ENCODE measurements around the gene CD36.

CD36 gene

GRCh38 chr7:80644054-80644453 lies 5.6 kb downstream of the CD36 start:
- no peak for TF ChIP-seq CTCF (conservative IDR thresholded peaks at IDR 0.05; ENCODE audit: low read depth, low read length)
- Histone ChIP-seq H3K36me3 (ENCODE audit: insufficient read depth) (no peaks in the 10 kb centered on the region), H4K20me1 (ENCODE audit: insufficient read depth) (no peaks in the 10 kb centered on the region), H3K4me2 (no peak overlapping the region), H3K9ac (no peak overlapping the region), H3K4me1 (ENCODE audit: low read depth, poor library complexity, severe bottlenecking) (no peaks in the 10 kb centered on the region), H2AFZ (ENCODE audit: low read depth) (no peak overlapping the region), H3K4me3 (IDR thresholded peaks at IDR 0.05; ENCODE audit: insufficient read depth, low read depth, low read length) (no peak overlapping the region), H3K27ac (no peak overlapping the region), H3K79me2 (ENCODE audit: insufficient read depth, low read depth) (no peaks in the 10 kb centered on the region), H3K27me3 (ENCODE audit: insufficient read depth, low read depth) (no peaks in the 10 kb centered on the region)

GRCh38 chr7:80646083-80646865 lies 7.8 kb downstream of the CD36 start:
- Histone ChIP-seq H3K4me3 (IDR thresholded peaks at IDR 0.05; ENCODE audit: insufficient read depth, low read depth, low read length) (no peak overlapping the region), H3K27ac (no peak overlapping the region), H3K36me3 (ENCODE audit: insufficient read depth) (no peaks in the 10 kb centered on the region), H3K27me3 (ENCODE audit: insufficient read depth, low read depth) (no peaks in the 10 kb centered on the region), H3K4me2 (no peak overlapping the region), H4K20me1 (ENCODE audit: insufficient read depth) (no peaks in the 10 kb centered on the region), H3K4me1 (ENCODE audit: low read depth, poor library complexity, severe bottlenecking) (no peaks in the 10 kb centered on the region), H3K79me2 (ENCODE audit: insufficient read depth, low read depth) (no peaks in the 10 kb centered on the region), H3K9ac (no peak overlapping the region), H2AFZ (ENCODE audit: low read depth) (no peak overlapping the region)
- TF ChIP-seq CTCF (conservative IDR thresholded peaks at IDR 0.05; ENCODE audit: low read depth, low read length), result no peak

GRCh38 chr7:80647436-80647835 lies 9.0 kb downstream of the CD36 start:
- no peak overlapping the region for H3K4me3 ChIP-seq (IDR thresholded peaks at IDR 0.05; ENCODE audit: insufficient read depth, low read depth, low read length)
- no peak overlapping the region for H3K27ac ChIP-seq
- no peak overlapping the region for H3K9ac ChIP-seq
- H3K4me1 ChIP-seq (ENCODE audit: low read depth, poor library complexity, severe bottlenecking), result no peaks in the 10 kb centered on the region
- no peak overlapping the region for H3K4me2 ChIP-seq
- no peak overlapping the region for H2AFZ ChIP-seq (ENCODE audit: low read depth)
- H4K20me1 ChIP-seq (ENCODE audit: insufficient read depth), result no peaks in the 10 kb centered on the region
- no peak for TF ChIP-seq CTCF (conservative IDR thresholded peaks at IDR 0.05; ENCODE audit: low read depth, low read length)
- no peaks in the 10 kb centered on the region for H3K36me3 ChIP-seq (ENCODE audit: insufficient read depth)
- no peaks in the 10 kb centered on the region for H3K27me3 ChIP-seq (ENCODE audit: insufficient read depth, low read depth)
- H3K79me2 ChIP-seq (ENCODE audit: insufficient read depth, low read depth), result no peaks in the 10 kb centered on the region

- Histone ChIP-seq H4K20me1 (ENCODE audit: insufficient read depth) (no peaks in the 10 kb centered on the region), H3K27ac (no peak overlapping the region), H3K79me2 (ENCODE audit: insufficient read depth, low read depth) (no peaks in the 10 kb centered on the region), H3K4me3 (IDR thresholded peaks at IDR 0.05; ENCODE audit: insufficient read depth, low read depth, low read length) (no peak overlapping the region), H3K36me3 (ENCODE audit: insufficient read depth) (no peaks in the 10 kb centered on the region), H3K4me2 (no peak overlapping the region), H3K27me3 (ENCODE audit: insufficient read depth, low read depth) (no peaks in the 10 kb centered on the region), H2AFZ (ENCODE audit: low read depth) (no peak overlapping the region), H3K4me1 (ENCODE audit: low read depth, poor library complexity, severe bottlenecking) (no peaks in the 10 kb centered on the region), H3K9ac (no peak overlapping the region)
- no peak for TF ChIP-seq CTCF (conservative IDR thresholded peaks at IDR 0.05; ENCODE audit: low read depth, low read length)
These were observed 9.7 kb downstream of the CD36 start for GRCh38 chr7:80648031-80648600.

All from KMS-11 (cell line).